ENCODE data around the gene ADAMTS1.
A peak's percentile ranks its signal among the peaks of the same experiment; 100 is the strongest.

Gene ADAMTS1

DNA sequence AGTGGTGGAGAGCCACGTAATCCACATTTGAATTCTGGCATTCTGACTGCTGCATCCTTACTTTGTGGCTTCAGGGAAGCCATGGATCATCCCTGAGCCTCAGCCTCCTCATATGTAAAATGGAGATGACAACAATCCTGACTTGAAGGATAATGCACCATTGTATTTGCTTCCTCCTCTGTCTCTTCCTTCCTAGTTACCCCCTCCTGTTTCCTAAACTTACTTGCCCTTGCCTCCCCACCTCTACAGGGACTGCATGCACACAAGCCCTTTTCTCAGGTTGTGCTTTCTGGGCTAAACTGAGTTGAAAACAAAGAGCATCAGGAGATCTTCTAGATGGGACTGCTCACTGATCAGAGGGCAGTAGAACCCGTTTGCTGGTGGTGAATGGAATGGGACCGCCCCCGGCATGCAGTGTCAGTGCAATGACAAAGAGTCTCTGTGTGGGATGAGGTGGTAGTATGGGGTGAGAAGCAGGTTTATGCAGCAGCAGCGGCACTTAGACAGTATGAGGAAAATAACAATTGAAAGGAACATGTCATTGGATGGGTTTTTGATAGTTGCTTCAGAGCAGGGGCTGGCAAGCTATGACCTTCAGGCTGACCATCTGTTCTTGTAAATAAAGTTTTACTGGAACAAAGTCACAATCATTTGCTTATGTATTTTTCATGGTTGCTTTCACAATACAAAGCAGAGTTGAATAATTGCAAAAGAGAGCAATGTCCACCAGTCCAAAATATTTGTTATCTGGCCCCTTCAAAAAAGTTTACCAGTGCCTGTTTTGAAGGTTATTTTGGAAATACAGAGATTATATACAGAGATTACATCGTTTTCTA is 6.1 kb upstream of the ADAMTS1 start:
- TF ChIP-seq, protein P1, sequence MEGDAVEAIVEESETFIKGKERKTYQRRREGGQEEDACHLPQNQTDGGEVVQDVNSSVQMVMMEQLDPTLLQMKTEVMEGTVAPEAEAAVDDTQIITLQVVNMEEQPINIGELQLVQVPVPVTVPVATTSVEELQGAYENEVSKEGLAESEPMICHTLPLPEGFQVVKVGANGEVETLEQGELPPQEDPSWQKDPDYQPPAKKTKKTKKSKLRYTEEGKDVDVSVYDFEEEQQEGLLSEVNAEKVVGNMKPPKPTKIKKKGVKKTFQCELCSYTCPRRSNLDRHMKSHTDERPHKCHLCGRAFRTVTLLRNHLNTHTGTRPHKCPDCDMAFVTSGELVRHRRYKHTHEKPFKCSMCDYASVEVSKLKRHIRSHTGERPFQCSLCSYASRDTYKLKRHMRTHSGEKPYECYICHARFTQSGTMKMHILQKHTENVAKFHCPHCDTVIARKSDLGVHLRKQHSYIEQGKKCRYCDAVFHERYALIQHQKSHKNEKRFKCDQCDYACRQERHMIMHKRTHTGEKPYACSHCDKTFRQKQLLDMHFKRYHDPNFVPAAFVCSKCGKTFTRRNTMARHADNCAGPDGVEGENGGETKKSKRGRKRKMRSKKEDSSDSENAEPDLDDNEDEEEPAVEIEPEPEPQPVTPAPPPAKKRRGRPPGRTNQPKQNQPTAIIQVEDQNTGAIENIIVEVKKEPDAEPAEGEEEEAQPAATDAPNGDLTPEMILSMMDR (IDR thresholded peaks at IDR 0.05; ENCODE audit: control insufficient read depth, extremely low read depth, insufficient read depth) = no peak
- DNase-seq (ENCODE audit: low read depth) = no peak
- no peak overlapping the region for H3K4me3 ChIP-seq (ENCODE audit: low read depth, low read length)

DNA sequence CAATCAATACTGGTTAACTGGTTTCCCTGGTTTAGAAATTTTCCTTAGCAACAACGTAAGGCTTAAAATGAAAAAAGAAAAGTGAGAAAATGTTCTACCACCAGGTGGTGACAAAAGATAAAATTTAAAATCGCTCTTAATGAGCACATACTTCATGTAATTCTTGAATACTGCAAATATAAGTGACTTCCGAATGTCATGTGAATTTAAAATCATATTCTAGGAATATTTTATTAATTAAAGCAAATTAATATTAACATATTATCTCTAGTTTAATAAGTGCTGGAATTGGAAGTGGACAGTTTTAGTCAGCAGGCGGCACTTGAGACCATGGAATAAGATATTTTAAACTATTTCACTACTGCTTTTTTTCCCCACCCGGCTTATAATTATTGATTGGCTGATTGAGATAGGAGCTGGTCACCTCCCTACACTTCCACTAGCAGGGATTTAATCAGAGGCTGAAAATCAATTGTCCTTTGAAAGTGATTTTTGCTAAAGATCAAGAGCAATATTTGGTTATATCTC is 5.0 kb upstream of the ADAMTS1 start:
- TF ChIP-seq, protein P1 (IDR thresholded peaks at IDR 0.05; ENCODE audit: control insufficient read depth, extremely low read depth, insufficient read depth) = peak; percentile 43
- DNase-seq (ENCODE audit: low read depth) = no peak
- H3K4me3 ChIP-seq (ENCODE audit: low read depth, low read length) = no peak overlapping the region

DNA sequence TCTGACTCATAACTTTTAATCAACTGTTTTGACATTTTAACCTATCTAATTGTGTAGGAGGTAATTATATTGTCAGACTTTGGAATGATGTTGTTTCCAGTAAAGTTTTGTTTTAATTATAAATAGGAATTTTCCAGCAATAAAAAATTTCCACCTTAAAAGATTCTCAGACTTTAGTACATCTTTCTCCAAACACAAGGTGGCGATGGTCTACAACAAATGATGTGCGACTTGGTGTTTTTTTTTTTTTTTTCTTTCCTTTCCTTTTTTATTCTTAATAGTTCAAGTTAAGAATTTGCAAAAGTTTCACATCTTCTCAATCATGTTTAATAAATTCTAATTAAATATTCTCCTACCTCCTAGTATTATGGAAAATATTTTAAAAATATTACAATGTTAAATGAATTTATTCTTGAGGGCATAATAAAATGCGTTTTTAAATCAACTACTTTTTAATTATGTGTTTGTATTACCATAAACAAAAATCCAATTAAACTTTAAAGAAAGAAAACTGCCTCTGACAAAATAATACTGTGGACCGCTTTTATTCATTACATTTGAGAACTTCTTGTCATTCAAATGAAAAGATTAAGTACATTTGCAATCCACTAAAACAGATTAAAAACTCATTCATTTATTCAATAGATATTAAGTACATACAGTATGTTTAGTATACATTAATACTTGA is 4.4 kb upstream of the ADAMTS1 start:
- no peak overlapping the region for H3K4me3 ChIP-seq (ENCODE audit: low read depth, low read length)
- TF ChIP-seq, protein P1 (IDR thresholded peaks at IDR 0.05; ENCODE audit: control insufficient read depth, extremely low read depth, insufficient read depth) = peak; percentile 47
- DNase-seq (ENCODE audit: low read depth) = no peak

- no peak for DNase-seq (ENCODE audit: low read depth)
- H3K4me3 ChIP-seq (ENCODE audit: low read depth, low read length) = no peak overlapping the region
- TF ChIP-seq, protein P1 (IDR thresholded peaks at IDR 0.05; ENCODE audit: control insufficient read depth, extremely low read depth, insufficient read depth) = no peak
These were observed 2.7 kb upstream of the ADAMTS1 start for GRCh38 chr21:26847921-26848320.

- DNase-seq (ENCODE audit: low read depth) = no peak
- H3K4me3 ChIP-seq (ENCODE audit: low read depth, low read length) = no peak overlapping the region
- TF ChIP-seq, protein P1 (IDR thresholded peaks at IDR 0.05; ENCODE audit: control insufficient read depth, extremely low read depth, insufficient read depth) = no peak
These were observed 1.8 kb upstream of the ADAMTS1 start for GRCh38 chr21:26847002-26847401.

DNA sequence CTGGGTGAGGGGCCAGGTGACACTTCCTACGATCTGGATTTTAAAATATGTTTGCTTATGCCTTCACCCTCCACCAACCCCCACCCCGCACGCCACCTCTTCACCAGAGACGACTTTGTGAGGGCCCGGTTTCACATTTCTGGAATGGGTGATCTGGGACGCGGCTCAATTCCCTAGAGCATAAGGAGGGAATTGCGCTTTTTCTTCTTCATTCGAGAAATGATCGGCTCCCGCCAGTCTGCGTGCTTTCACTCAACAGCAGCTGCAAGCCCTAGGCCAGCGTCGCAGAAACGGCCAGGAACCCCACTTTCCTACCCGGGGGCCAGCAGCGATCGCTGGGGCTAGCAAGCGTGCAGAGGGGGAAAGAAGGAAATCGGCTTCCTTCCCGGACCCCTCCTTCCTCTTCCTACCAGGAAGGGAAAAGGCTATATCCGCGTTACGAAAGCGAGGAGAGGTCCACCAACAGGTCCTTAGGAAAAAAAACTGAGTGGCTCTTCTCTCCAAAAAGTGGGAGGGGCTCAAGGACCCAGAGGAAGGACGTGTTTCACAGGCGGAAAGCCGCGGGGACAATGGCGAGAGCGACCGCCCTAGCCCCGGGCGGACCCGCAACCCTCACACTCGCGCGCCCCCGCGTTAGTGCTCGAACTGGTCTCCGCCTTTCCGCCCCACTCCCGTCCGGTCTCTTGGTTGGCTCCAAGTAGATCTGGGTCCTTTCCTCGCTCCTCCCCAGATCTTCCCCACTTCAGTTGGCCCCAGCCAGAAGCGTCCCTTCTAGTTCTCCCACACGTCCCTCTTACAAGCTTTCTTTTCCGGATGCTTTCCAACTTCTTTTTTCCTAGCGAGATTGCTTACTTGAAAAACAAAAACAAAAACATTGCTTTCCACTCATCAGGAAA is 1.1 kb upstream of the ADAMTS1 start:
- DNase-seq (ENCODE audit: low read depth) = no peak
- H3K4me3 ChIP-seq (ENCODE audit: low read depth, low read length) = no peak overlapping the region
- TF ChIP-seq, protein P1 (IDR thresholded peaks at IDR 0.05; ENCODE audit: control insufficient read depth, extremely low read depth, insufficient read depth) = no peak

Data from LNCaP clone FGC (cell line).